ENCODE data around the gene GTF2H3. TPM values are rescaled to one million over a fixed set of nuclear protein-coding genes. Genes with fewer than 3 reads are reported as not detected.
A peak's percentile ranks its signal among the peaks of the same experiment; 100 is the strongest.
"Not testable (repeated sequence)": the region's sequence is repeated elsewhere in the genome, so short reads cannot be mapped to it uniquely, and the experiment has no call there.

GTF2H3 gene
- total RNA-seq: 20.5 TPM
- long read RNA-seq, transcript GTF2H3-212 (13 exons, 3,329 nt): major isoform, 12 of 18 reads
- long read RNA-seq, partial matches to known transcripts: 1 of 18 reads
- long read RNA-seq, other reads (novel, unspliced or antisense): 5 of 18 reads

- peak; percentile 98 for DNase-seq (ENCODE audit: low spot score)
Measured at GRCh38 chr12:123633379-123634141, at the start of gene GTF2H3, which contains the start of gene EIF2B1. GTF2H3 (plus strand) TSS chr12:123633829; CDS start chr12:123633860, 31 bp downstream. EIF2B1 (minus strand) TSS chr12:123633686; CDS start chr12:123633557, 129 bp downstream.

- DNase-seq (ENCODE audit: low spot score): no peak
Measured at GRCh38 chr12:123591702-123592481, 41.7 kb upstream of the GTF2H3 start.

- no peak for DNase-seq (ENCODE audit: low spot score)
Measured at GRCh38 chr12:123595729-123596128, 37.9 kb upstream of the GTF2H3 start.

- DNase-seq (ENCODE audit: low spot score): no peak
Measured at GRCh38 chr12:123597100-123597499, 36.5 kb upstream of the GTF2H3 start.

- no peak for DNase-seq (ENCODE audit: low spot score)
Measured at GRCh38 chr12:123598522-123598921, 35.1 kb upstream of the GTF2H3 start.

- no peak for DNase-seq (ENCODE audit: low spot score)
Measured at GRCh38 chr12:123599310-123599709, 34.3 kb upstream of the GTF2H3 start.

GRCh38 chr12:123599721-123600120, 33.9 kb upstream of the GTF2H3 start:
- no peak for DNase-seq (ENCODE audit: low spot score)

GRCh38 chr12:123601602-123602489, 31.8 kb upstream of the GTF2H3 start, which contains the start of gene DDX55:
DDX55 (plus strand) TSS chr12:123602099; CDS start chr12:123602149, 50 bp downstream.
- peak; percentile 96 for DNase-seq (ENCODE audit: low spot score)

GRCh38 chr12:123602651-123603195, 30.9 kb upstream of the GTF2H3 start:
- DNase-seq (ENCODE audit: low spot score): no peak

GRCh38 chr12:123603495-123603894, 30.1 kb upstream of the GTF2H3 start:
- not testable (repeated sequence) for DNase-seq (ENCODE audit: low spot score)

- no peak for DNase-seq (ENCODE audit: low spot score)
Measured at GRCh38 chr12:123607756-123608155, 25.9 kb upstream of the GTF2H3 start.

GRCh38 chr12:123608182-123608581, 25.4 kb upstream of the GTF2H3 start:
- no peak for DNase-seq (ENCODE audit: low spot score)

- DNase-seq (ENCODE audit: low spot score): no peak
Measured at GRCh38 chr12:123614110-123614509, 19.5 kb upstream of the GTF2H3 start.

- DNase-seq (ENCODE audit: low spot score): no peak
Measured at GRCh38 chr12:123614531-123614930, 19.1 kb upstream of the GTF2H3 start.

GRCh38 chr12:123617144-123617543, 16.5 kb upstream of the GTF2H3 start:
- DNase-seq (ENCODE audit: low spot score): no peak

- DNase-seq (ENCODE audit: low spot score): no peak
Measured at GRCh38 chr12:123617580-123617979, 16.0 kb upstream of the GTF2H3 start.

GRCh38 chr12:123621101-123621500, 12.5 kb upstream of the GTF2H3 start:
- no peak for DNase-seq (ENCODE audit: low spot score)

- DNase-seq (ENCODE audit: low spot score): no peak
Measured at GRCh38 chr12:123621619-123622530, 11.8 kb upstream of the GTF2H3 start.

GRCh38 chr12:123634142-123634561, 523 bp downstream of the GTF2H3 start:
- DNase-seq (ENCODE audit: low spot score): no peak

All from mesenteric fat pad (tissue), 1 donor.